ENCODE results near the gene NOL4.

NOL4 gene

DNA sequence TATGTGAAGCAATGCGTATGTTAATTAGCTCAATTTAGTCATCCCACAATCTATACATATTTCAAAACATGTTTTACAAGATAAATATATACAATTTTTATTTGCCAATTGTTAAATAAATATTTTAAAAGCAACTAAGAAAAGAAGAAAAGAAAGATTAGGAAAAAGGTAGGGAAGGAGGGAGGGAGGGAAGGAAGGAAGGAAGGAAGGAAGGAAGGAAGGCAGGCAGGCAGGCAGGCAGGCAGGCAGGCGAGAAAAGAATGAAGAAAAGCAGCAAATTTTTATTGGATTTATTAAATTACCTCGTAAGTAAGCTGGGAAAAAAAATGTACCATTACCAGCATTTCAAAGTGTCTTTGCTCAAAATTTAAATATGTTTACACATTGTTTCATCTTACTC is 30.5 kb downstream of the NOL4 start:
- DNase-seq = no peak

DNA sequence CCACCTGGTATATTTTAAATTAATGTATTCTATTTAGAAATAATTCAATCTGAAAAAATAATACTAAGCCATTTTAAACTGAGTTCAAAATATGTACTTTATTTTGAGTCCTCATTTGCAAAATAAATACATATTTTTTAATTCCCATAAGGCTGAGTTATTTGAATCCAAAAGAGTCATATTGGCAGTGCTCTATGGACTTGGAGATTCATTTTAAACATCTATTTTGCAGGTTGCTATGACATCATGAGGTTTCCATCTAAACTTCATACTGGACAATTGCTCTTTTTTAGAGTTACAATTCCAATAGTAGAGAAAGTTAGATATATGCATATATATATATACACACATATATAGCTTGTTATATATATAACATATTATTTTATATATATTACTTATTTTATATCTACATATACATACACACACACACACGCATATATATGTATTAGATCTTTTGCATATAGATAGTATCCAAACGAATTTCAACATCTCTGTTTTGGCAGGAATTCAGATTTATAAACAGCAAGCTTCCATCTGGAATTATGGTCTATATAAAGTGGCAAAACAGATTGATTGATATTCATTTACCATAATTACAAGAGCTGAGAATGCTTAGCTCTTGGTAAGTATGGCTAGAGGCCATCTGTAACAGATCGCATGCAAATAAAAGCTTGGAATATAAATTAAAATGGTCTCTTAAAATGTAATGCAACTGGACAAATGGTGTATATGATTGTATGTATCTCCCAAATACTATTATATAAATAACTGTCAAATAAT is 34.9 kb downstream of the NOL4 start:
- no peak for DNase-seq

All from DMS153 (cell line).